DND-41 (cell line): Measurements from ENCODE around the gene FLAD1.

Experiments used
- ATAC-seq: fragments of 200-7000 bp; cut with Tn5 transposase; 3 replicates; pipeline ENCODE4 v1.9.1; 2021; ENCODE audit warnings: low read depth; ENCODE audit not compliant: insufficient read depth
- DNase-seq: peaks from one replicate; pipeline ENCODE4 v3.0.0-alpha.2; 2020
- H2AFZ ChIP-seq: 2 replicates; pipeline ENCODE4 v1.6.0; 2012; ENCODE audit warnings: low read depth, low read length
- H3K27ac ChIP-seq: 2 replicates; pipeline ENCODE4 v1.5.1; 2012; ENCODE audit warnings: low read length, inconsistent platforms
- H3K27me3 ChIP-seq: fragments of 200-600 bp; sonication (generic); 2 replicates; pipeline ENCODE4 v1.6.0; 2012; ENCODE audit warnings: low read length, mild to moderate bottlenecking, inconsistent platforms; ENCODE audit not compliant: insufficient read depth, poor library complexity
- H3K36me3 ChIP-seq: 2 replicates; pipeline ENCODE4 v1.5.1; 2012; ENCODE audit warnings: low read length, inconsistent platforms; ENCODE audit not compliant: insufficient read depth
- H3K4me1 ChIP-seq: 2 replicates; pipeline ENCODE4 v1.5.1; 2012; ENCODE audit warnings: mild to moderate bottlenecking, low read length; ENCODE audit not compliant: insufficient read depth
- H3K4me2 ChIP-seq: 2 replicates; pipeline ENCODE4 v1.6.0; 2012; ENCODE audit warnings: mild to moderate bottlenecking, moderate library complexity, low read length, inconsistent platforms; ENCODE audit not compliant: insufficient read depth
- H3K4me3 ChIP-seq, 2 experiments: fragments of 200-600 bp in 1 of 2; shearing (Covaris generic) in 1 of 2; 2 replicates each; pipeline ENCODE4 v1.5.1; 2012 to 2016; ENCODE audit warnings: inconsistent platforms in 2 of 2, low read length in 2 of 2, mild to moderate bottlenecking in 2 of 2, low read depth in 1 of 2, moderate library complexity in 1 of 2
- H3K79me2 ChIP-seq: 2 replicates; pipeline ENCODE4 v1.6.0; 2012; ENCODE audit warnings: low read length, inconsistent platforms; ENCODE audit not compliant: insufficient read depth
- H3K9ac ChIP-seq: 2 replicates; pipeline ENCODE4 v1.6.0; 2012; ENCODE audit warnings: low read depth, mild to moderate bottlenecking, inconsistent platforms, low read length, moderate library complexity
- H3K9me3 ChIP-seq: 2 replicates; pipeline ENCODE4 v1.5.1; 2012; ENCODE audit warnings: low read length, moderate library complexity, mild to moderate bottlenecking, inconsistent platforms; ENCODE audit not compliant: insufficient read depth, severe bottlenecking
- H4K20me1 ChIP-seq: 2 replicates; pipeline ENCODE4 v1.6.0; 2012; ENCODE audit warnings: low read length; ENCODE audit not compliant: insufficient read depth
- CTCF ChIP-seq: IDR thresholded peaks from 2 replicates; pipeline ENCODE4 v1.5.1; 2012; ENCODE audit warnings: borderline replicate concordance, low read length, moderate library complexity, mild to moderate bottlenecking; ENCODE audit not compliant: poor library complexity, severe bottlenecking; ENCODE audit errors: extremely low read depth
- EZH2 ChIP-seq: IDR thresholded peaks from 3 replicates; pipeline ENCODE4 v1.6.1; 2012; ENCODE audit warnings: borderline replicate concordance, low read depth, mild to moderate bottlenecking, moderate library complexity, low read length, inconsistent platforms; ENCODE audit not compliant: severe bottlenecking

The FLAD1 gene

DNA sequence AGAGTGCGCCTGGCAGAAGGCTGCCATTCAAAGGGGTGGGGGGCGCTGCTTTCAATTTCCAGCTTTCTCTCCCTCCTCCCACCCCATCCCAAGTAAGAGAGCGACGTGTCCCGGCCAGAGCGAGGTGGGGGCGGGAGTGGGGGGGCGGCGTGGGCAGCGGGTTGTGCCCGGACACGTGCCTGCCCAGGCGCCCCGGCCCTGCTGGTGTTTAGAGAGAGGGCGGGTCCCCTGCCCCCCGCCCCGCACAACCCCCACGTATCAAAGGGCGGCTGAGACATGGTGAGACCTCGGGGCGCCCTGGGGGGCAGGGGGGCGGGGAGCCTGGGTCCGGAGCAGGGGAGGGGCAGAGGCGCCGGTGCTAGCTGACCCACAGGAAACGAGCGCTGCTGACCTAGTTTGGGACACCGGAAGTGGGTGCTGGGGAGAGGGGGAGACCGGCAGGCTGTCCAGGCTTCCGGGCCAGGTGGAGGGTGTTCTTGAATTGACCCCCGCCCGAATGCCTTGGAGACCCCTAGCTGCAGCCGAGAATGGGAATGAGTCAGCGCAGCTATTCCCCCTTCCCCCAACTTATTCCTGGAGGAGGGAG is 20.7 kb downstream of the FLAD1 start:
- TF ChIP-seq EZH2 (no peak), CTCF (no peak)
- Histone ChIP-seq H3K4me3 (no peak overlapping the region), H3K27me3 (peaks cover 41% of the 10 kb centered on the region), H4K20me1 (peaks cover 67% of the 10 kb centered on the region), H3K4me1 (peaks cover 25% of the 10 kb centered on the region), H2AFZ (no peak overlapping the region), H3K9ac (no peak overlapping the region), H3K4me2 (no peak overlapping the region), H3K9me3 (no peaks in the 10 kb centered on the region), H3K27ac (no peak overlapping the region), H3K36me3 (no peaks in the 10 kb centered on the region), H3K79me2 (no peaks in the 10 kb centered on the region)
- ATAC-seq (no peak), DNase-seq (no peak)

- DNase-seq = no peak
- peaks cover 65% of the 10 kb centered on the region for H4K20me1 ChIP-seq
- no peak overlapping the region for H3K4me3 ChIP-seq
- peaks cover 20% of the 10 kb centered on the region for H3K4me1 ChIP-seq
- H3K36me3 ChIP-seq = no peaks in the 10 kb centered on the region
- no peak overlapping the region for H3K4me2 ChIP-seq
- no peak for ATAC-seq
- H3K27ac ChIP-seq = no peak overlapping the region
- no peak overlapping the region for H3K9ac ChIP-seq
- H3K79me2 ChIP-seq = no peaks in the 10 kb centered on the region
- no peaks in the 10 kb centered on the region for H3K9me3 ChIP-seq
- H2AFZ ChIP-seq = no peak overlapping the region
- TF ChIP-seq EZH2 = no peak
- no peak for TF ChIP-seq CTCF
- peaks cover 35% of the 10 kb centered on the region for H3K27me3 ChIP-seq
Observed at GRCh38 chr1:155004352-155005075, 21.4 kb downstream of the FLAD1 start.

GRCh38 chr1:155005076-155006011 is 22.2 kb downstream of the FLAD1 start:
- no peak overlapping the region for H2AFZ ChIP-seq
- H3K4me1 ChIP-seq = peaks cover 16% of the 10 kb centered on the region
- H4K20me1 ChIP-seq = peaks cover 65% of the 10 kb centered on the region
- no peak overlapping the region for H3K9ac ChIP-seq
- H3K4me3 ChIP-seq = no peak overlapping the region
- no peaks in the 10 kb centered on the region for H3K36me3 ChIP-seq
- peaks cover 27% of the 10 kb centered on the region for H3K27me3 ChIP-seq
- no peak overlapping the region for H3K4me2 ChIP-seq
- ATAC-seq = no peak
- no peak for DNase-seq
- no peak for TF ChIP-seq EZH2
- TF ChIP-seq CTCF = no peak
- no peaks in the 10 kb centered on the region for H3K79me2 ChIP-seq
- no peaks in the 10 kb centered on the region for H3K9me3 ChIP-seq
- no peak overlapping the region for H3K27ac ChIP-seq
